ENCODE results near the gene PI4KA.

Gene PI4KA

DNA sequence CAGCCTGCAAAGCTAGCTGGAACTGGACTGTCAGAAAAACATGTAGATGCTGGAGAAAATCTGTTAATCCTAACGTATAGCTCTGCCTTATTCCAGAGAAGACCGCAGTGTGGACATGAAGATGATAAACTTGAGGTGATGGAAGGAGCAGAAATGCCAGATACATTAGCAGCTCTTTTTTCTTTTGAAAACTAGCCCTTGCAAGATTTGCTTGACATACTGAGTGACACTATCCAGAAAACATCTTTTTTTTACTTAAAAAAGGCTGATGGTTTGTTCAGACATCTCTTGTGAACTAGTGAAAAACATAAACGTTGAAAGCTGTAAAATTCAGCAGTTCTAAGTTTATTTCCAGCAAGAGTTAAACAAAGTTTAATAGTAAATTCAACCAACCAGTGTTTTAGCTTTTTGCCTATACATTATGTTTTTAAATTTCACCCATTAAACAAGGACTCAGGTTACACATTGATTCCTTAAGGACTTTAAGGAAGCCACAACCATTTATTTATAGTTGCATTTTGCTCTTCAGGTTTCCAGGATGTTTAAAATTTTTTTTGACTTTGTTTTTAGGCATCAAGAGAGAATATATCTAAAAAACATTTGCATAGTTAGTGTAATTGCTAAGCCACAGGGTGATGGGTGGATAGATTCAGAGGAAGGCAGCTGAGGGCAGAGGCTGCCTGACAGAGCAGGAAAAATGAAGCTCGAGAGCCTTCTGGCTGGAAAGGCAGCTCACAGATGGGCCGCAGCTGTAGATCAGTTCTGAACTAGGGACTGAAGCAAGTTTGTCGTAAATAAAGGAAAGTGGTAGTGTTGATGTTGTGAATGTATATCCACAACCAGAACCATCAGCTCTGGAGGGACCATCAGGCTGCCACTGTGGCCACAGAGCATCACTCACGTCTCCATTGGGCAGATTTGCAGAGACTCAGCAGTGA is 9.7 kb upstream of the PI4KA start:
- DNase-seq (ENCODE audit: low read depth, low spot score): no peak
- no peak overlapping the region for H3K4me3 ChIP-seq (ENCODE audit: low read depth, low read length)
- TF ChIP-seq, protein P1, sequence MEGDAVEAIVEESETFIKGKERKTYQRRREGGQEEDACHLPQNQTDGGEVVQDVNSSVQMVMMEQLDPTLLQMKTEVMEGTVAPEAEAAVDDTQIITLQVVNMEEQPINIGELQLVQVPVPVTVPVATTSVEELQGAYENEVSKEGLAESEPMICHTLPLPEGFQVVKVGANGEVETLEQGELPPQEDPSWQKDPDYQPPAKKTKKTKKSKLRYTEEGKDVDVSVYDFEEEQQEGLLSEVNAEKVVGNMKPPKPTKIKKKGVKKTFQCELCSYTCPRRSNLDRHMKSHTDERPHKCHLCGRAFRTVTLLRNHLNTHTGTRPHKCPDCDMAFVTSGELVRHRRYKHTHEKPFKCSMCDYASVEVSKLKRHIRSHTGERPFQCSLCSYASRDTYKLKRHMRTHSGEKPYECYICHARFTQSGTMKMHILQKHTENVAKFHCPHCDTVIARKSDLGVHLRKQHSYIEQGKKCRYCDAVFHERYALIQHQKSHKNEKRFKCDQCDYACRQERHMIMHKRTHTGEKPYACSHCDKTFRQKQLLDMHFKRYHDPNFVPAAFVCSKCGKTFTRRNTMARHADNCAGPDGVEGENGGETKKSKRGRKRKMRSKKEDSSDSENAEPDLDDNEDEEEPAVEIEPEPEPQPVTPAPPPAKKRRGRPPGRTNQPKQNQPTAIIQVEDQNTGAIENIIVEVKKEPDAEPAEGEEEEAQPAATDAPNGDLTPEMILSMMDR (IDR thresholded peaks at IDR 0.05; ENCODE audit: insufficient read depth, low read length, missing control alignments): no peak
- CTCF ChIA-PET: interaction anchor here (0.9 to 4.0 kb wide), 4 partner anchors 10 to 64 kb away, joined by 3 to 23 read pairs (median 4); no protein-coding TSS in a partner anchor
- POLR2A ChIA-PET: no interaction called here

DNA sequence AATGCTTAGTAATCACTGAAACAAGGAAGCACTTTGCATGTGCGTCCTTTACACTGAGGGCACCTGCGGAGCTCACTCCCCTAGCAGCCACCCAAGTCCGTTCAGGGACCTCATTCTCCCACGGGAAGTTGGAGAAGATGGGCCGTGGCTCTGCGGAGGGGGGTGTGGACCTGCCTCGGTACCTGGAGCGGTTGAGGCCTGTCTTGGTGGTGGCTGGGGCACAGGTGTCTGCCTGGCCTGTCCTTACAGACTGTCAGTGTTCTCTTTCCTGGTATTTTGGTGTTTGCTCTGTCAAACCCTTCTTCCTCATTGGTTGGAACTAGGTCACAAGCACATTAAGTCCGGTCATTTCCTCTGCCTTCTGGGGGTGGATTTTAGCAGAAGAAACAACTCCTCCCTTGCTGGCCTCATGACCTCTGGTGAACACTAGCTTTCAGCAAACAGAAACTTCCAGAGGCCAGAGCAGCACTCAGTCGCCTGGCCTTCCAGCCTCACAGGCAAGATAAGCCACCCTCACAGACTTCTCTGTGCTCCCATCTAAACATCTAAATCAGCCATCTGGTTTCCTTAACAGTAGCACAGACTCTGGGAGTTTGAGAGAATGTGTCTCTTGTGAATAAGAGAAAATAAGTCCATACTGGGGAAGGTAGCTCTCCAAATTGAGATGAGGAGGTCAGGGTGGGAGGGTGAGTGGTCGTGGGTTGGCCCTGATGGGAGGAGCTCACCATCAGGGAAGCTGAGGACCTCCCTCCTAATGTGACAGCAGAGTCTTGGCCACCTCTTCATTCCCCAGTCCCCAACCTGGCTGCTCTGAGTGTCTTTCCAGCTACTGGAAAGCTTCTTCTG is 8.8 kb upstream of the PI4KA start:
- DNase-seq (ENCODE audit: low read depth, low spot score): no peak
- TF ChIP-seq, protein P1 (IDR thresholded peaks at IDR 0.05; ENCODE audit: insufficient read depth, low read length, missing control alignments): no peak
- ChIA-PET CTCF (interaction anchor here (0.8 to 4.0 kb wide), 6 partner anchors 9 to 63 kb away, joined by 3 to 23 read pairs (median 3); no protein-coding TSS in a partner anchor), POLR2A (no interaction called here)
- H3K4me3 ChIP-seq (ENCODE audit: low read depth, low read length): no peak overlapping the region

DNA sequence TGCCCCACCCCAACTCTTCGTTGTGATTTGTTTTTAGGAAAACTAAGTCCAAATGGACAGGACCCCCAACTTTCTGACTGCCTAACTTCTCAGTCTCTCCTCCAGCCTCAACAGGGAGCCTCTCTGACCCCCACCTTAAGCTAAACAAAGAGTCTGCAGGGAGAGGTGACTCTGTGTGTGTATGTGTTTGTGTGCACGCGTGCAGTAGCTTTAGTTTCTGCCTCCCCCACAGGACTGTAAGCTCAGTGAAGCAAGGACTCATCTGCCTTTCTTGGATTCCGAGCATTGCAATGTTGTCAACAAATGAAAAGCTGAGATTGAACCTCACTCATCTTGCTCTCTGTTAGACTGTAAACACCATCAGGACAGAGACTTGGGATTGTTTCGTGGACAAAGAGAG is 8.1 kb upstream of the PI4KA start:
- H3K4me3 ChIP-seq (ENCODE audit: low read depth, low read length): no peak overlapping the region
- POLR2A ChIA-PET: no interaction called here
- DNase-seq (ENCODE audit: low read depth, low spot score): no peak
- TF ChIP-seq, protein P1 (IDR thresholded peaks at IDR 0.05; ENCODE audit: insufficient read depth, low read length, missing control alignments): no peak
- CTCF ChIA-PET: interaction anchor here (0.8 to 4.0 kb wide), 5 partner anchors 9 to 50 kb away, joined by 3 to 23 read pairs (median 3); partner anchors contain the start of gene CRKL

DNA sequence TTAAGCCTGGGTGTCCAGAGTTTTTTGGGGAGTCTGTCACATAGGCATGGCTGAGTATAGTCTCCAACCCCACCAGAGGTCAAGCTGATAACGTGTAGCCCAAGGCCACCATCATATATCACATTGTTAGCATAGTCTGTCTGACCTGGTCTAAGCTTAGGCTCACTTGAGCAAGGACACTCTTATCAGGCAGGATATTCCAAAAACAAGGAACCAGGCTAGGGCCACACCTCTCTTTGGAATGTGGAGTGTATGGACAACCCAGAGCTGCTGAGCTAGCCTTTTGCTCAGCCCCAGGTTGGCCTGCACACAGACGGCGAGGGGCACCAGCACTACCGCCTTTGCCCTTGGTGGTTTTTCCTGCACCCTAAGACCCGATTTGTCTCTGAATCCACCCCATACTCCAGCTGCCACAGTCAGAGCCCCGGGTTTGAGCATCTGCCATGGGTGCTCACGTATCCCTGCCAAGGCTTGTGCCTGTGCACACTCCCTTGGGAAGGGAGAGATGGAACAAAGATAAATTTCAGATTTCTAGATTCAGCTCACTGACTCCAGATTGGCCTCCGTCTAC is 7.3 kb upstream of the PI4KA start:
- H3K4me3 ChIP-seq (ENCODE audit: low read depth, low read length): no peak overlapping the region
- TF ChIP-seq, protein P1 (IDR thresholded peaks at IDR 0.05; ENCODE audit: insufficient read depth, low read length, missing control alignments): no peak
- CTCF ChIA-PET: interaction anchor here (1.1 to 4.0 kb wide), 4 partner anchors 10 to 51 kb away, joined by 3 to 23 read pairs (median 4); partner anchors contain the start of gene CRKL
- POLR2A ChIA-PET: no interaction called here
- DNase-seq (ENCODE audit: low read depth, low spot score): no peak

DNA sequence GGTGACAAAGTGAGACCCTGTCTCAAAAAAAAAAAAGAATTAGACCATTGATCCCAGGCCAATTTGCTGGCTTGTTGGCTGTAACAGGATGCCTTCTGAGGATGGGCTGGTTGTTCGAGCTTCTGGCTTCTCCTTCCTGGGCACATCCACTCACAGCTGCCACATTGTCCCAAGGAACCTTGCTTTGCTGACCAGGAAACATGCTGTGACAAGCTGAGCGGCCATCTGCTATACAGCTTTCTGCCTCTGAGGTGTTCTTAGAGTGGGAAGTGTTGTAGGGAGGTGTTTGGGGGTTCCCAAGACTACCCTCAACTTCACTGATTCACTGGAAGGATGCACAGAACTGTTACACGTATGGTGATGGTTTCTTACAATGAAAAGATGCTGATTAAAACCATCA is 6.7 kb upstream of the PI4KA start:
- POLR2A ChIA-PET: no interaction called here
- TF ChIP-seq, protein P1 (IDR thresholded peaks at IDR 0.05; ENCODE audit: insufficient read depth, low read length, missing control alignments): no peak
- no peak for DNase-seq (ENCODE audit: low read depth, low spot score)
- no peak overlapping the region for H3K4me3 ChIP-seq (ENCODE audit: low read depth, low read length)
- CTCF ChIA-PET: interaction anchor here (1.1 to 4.0 kb wide), 4 partner anchors 9 to 52 kb away, joined by 3 to 23 read pairs (median 4); partner anchors contain the start of gene CRKL
